Osteocyte (in vitro differentiated cells): ENCODE data around the gene RIMS4. TPM values are rescaled to one million over a fixed set of nuclear protein-coding genes. Genes with fewer than 3 reads are reported as not detected.

ENCODE experiments used
- DNase-seq: peaks from one replicate; pipeline ENCODE4 v3.0.0; 2021; ENCODE audit warnings: mixed read lengths; ENCODE audit not compliant: unreplicated experiment; ENCODE audit errors: extremely low spot score
- H3K27ac Mint-ChIP-seq: one replicate; pipeline ENCODE4 v1.8.0; 2021; ENCODE audit warnings: mild to moderate bottlenecking, mixed read lengths; ENCODE audit not compliant: unreplicated experiment
- H3K27me3 Mint-ChIP-seq: one replicate; pipeline ENCODE4 v1.8.0; 2021; ENCODE audit warnings: mixed read lengths; ENCODE audit not compliant: unreplicated experiment
- H3K36me3 Mint-ChIP-seq: one replicate; pipeline ENCODE4 v1.8.0; 2021; ENCODE audit warnings: mixed read lengths; ENCODE audit not compliant: unreplicated experiment
- H3K4me1 Mint-ChIP-seq: one replicate; pipeline ENCODE4 v1.8.0; 2021; ENCODE audit warnings: mixed read lengths; ENCODE audit not compliant: unreplicated experiment
- H3K4me3 Mint-ChIP-seq: one replicate; pipeline ENCODE4 v1.8.0; 2021; ENCODE audit warnings: mild to moderate bottlenecking, moderate library complexity, mixed read lengths; ENCODE audit not compliant: unreplicated experiment
- H3K9me3 Mint-ChIP-seq: one replicate; pipeline ENCODE4 v1.8.0; 2021; ENCODE audit warnings: mixed read lengths; ENCODE audit not compliant: unreplicated experiment
- total RNA-seq: library from RNA; stranded (reverse); gene quantifications from 2 replicates; pipeline ENCODE4 v1.2.1, GENCODE V29; 2021
- TF ChIP-seq, protein P1 (sequence below): fragments of 200-600 bp; sonication (generic); IDR thresholded peaks from 2 replicates; pipeline ENCODE4 v1.5.0; 2021; ENCODE audit warnings: antibody characterized with exemption, mild to moderate bottlenecking, moderate library complexity

The RIMS4 gene
- total RNA-seq, 1 donor from 2014 or later: 0.75 TPM

DNA sequence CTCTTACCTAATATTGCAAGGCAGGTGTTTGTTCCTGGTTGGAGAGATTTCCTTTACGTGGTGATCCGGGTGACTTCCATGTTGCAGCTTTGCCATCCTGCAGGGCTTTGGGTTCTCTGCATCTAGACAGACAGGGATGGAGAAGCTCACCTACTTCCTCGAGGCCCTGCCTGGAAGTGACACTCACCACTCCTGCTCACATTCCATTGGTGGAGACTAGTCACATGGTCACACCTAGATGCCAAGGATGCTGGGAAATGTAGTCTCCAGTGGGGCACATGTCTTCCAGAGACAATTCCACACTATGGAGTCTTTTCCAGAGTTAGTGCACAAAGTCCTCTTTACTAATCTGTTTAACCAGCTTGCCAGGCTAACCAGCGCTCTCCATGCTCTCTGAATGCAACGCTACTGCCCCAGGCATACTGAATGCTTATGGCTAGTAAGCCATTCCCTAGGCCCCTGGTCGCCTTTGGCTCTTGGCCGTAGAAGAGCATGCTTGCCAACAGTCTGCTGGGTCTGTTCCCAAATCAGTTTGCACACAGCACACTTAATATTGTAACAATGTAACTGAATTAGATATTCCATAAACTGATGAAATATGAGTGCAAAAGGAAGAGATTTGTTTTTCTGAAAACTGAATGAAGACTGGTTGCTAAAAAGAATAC is 71.4 kb downstream of the RIMS4 start:
- Mint-ChIP-seq H3K27ac (no peak overlapping the region), H3K4me3 (no peak overlapping the region), H3K27me3 (no peaks in the 10 kb centered on the region), H3K4me1 (peaks cover 35% of the 10 kb centered on the region), H3K36me3 (peaks cover 4% of the 10 kb centered on the region), H3K9me3 (peaks cover 4% of the 10 kb centered on the region)
- no peak for DNase-seq
- TF ChIP-seq, protein P1, sequence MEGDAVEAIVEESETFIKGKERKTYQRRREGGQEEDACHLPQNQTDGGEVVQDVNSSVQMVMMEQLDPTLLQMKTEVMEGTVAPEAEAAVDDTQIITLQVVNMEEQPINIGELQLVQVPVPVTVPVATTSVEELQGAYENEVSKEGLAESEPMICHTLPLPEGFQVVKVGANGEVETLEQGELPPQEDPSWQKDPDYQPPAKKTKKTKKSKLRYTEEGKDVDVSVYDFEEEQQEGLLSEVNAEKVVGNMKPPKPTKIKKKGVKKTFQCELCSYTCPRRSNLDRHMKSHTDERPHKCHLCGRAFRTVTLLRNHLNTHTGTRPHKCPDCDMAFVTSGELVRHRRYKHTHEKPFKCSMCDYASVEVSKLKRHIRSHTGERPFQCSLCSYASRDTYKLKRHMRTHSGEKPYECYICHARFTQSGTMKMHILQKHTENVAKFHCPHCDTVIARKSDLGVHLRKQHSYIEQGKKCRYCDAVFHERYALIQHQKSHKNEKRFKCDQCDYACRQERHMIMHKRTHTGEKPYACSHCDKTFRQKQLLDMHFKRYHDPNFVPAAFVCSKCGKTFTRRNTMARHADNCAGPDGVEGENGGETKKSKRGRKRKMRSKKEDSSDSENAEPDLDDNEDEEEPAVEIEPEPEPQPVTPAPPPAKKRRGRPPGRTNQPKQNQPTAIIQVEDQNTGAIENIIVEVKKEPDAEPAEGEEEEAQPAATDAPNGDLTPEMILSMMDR: no peak

DNA sequence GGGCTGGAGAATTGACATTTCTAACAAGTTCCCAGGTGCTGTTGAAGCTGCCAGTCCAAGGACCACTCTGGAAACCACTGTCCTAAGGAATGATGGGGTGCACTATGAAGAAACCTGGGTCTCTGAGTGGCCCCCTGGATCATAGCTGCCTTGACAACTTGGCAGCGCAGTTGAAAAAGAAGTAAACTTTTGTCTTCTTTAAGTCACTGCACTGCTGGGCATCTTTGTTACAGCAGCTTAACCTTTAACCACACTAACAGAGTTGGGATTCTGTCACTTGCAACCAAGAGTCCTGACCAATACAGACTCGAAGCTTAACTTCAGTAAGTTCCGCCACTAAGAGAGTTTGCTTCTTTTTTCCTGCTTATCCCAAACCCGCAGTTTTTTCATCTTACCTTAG is 73.2 kb downstream of the RIMS4 start:
- no peak overlapping the region for H3K27ac Mint-ChIP-seq
- no peak overlapping the region for H3K4me3 Mint-ChIP-seq
- peaks cover 4% of the 10 kb centered on the region for H3K9me3 Mint-ChIP-seq
- H3K27me3 Mint-ChIP-seq: no peaks in the 10 kb centered on the region
- TF ChIP-seq, protein P1: no peak
- H3K36me3 Mint-ChIP-seq: peaks cover 4% of the 10 kb centered on the region
- DNase-seq: no peak
- peaks cover 50% of the 10 kb centered on the region for H3K4me1 Mint-ChIP-seq

DNA sequence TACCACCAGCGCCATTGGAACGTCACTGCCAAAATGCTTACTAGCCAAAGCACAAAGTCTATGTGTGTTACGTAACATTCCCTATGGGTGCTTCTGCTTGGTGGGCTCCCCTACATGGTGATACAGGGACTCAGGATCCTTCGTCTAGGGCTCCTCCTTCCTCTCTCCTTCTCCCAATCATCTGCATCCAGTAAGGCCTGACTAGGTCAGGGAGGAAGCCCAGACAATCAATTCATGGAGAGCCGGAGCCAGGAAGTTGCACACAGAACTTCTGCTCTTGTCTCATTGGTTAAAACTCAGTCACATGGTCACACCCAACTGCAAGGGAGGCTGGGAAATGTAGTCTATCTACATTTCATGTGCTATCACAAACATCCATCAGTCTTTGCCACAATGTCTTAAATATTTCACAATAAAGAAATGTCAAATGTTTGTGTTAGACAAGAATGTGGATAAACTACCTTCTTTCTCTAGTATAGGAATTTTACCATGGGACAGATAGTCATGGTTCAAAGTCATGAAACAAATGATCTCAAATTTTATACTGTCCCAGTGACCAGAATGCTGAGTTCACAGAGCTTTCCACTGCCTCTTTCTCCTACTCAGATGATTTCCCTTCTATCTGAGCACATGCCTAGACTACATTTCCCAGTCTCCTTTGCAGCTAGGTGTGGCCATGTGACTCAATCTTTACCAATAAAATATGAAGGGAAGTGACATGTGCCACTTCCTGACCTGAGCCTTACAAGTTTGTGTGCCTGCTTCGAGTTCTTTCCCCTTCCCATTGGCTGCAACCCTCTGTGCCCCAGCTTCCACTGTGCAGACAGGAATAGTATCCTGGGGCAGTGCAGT is 74.0 kb downstream of the RIMS4 start:
- Mint-ChIP-seq H3K36me3 (peaks cover 4% of the 10 kb centered on the region), H3K9me3 (peaks cover 4% of the 10 kb centered on the region), H3K4me1 (peaks cover 55% of the 10 kb centered on the region), H3K27ac (peak overlapping the region; percentile 72), H3K4me3 (peak overlapping the region; percentile 9), H3K27me3 (no peaks in the 10 kb centered on the region)
- TF ChIP-seq, protein P1: no peak
- no peak for DNase-seq

DNA sequence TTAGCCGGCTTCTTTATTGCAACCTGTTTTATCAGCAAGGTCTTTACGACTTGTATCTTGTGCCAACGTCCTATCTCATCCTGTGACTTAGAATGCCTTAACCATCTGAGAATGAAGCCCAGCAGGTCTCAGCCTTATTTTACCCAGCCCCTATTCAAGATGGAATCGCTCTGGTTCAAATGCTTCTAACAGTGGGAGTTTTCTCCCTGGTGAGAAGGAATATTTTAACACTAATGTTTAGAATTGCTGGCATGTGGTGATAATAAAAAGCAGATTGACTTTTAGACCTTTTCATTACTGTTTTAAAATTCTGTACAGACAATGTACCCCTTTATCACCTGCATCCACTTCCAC is 74.6 kb downstream of the RIMS4 start:
- TF ChIP-seq, protein P1: no peak
- H3K4me3 Mint-ChIP-seq: no peak overlapping the region
- peaks cover 4% of the 10 kb centered on the region for H3K9me3 Mint-ChIP-seq
- peaks cover 56% of the 10 kb centered on the region for H3K4me1 Mint-ChIP-seq
- DNase-seq: no peak
- H3K27ac Mint-ChIP-seq: peak overlapping the region; percentile 80
- peaks cover 4% of the 10 kb centered on the region for H3K36me3 Mint-ChIP-seq
- H3K27me3 Mint-ChIP-seq: no peaks in the 10 kb centered on the region

DNA sequence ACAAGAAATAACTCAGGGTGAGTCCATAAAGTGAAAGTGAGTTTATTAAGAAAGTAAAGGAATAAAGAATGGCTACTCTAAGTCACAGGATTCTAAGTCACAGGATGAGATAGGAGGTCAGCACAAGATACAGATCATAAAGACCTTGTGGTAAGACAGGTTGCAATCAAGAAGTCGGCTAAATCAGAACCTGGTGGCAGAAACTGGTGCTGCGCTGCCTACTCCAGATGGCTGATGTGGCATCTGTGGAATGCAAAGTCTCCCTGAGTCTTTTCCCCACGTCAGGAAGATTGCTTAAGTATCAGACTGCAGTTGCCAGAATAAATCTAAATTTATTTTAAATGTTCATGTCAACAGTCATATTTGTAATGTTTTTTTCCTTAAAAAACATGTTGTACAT is 75.4 kb downstream of the RIMS4 start:
- DNase-seq: no peak
- Mint-ChIP-seq H3K4me1 (peaks cover 64% of the 10 kb centered on the region), H3K27ac (peak overlapping the region; percentile 80), H3K27me3 (no peaks in the 10 kb centered on the region), H3K9me3 (peaks cover 4% of the 10 kb centered on the region), H3K4me3 (no peak overlapping the region), H3K36me3 (peaks cover 4% of the 10 kb centered on the region)
- TF ChIP-seq, protein P1: peak; percentile 48
